ENCODE results near the gene CLCN6. TPM values are rescaled to one million over a fixed set of nuclear protein-coding genes. Genes with fewer than 3 reads are reported as not detected.

The CLCN6 gene
- total RNA-seq, 1 donor: 21.0 TPM

- no peak for TF ChIP-seq CTCF (IDR thresholded peaks at IDR 0.05; ENCODE audit: extremely low read depth, low read depth, low read length)
- Histone ChIP-seq H3K27ac (ENCODE audit: low read depth, low read length) (no peak overlapping the region), H3K4me2 (ENCODE audit: insufficient read depth, low read length) (no peak overlapping the region), H3K79me2 (ENCODE audit: insufficient read depth, low read length) (no peaks in the 10 kb centered on the region), H3K4me1 (ENCODE audit: insufficient read depth, low read length) (no peaks in the 10 kb centered on the region), H4K20me1 (ENCODE audit: insufficient read depth, low read length) (no peaks in the 10 kb centered on the region), H3K9me3 (ENCODE audit: low read depth, low read length) (no peaks in the 10 kb centered on the region), H2AFZ (ENCODE audit: low read length) (no peak overlapping the region), H3K4me3 (ENCODE audit: insufficient read depth, low read length) (no peak overlapping the region), H3K36me3 (ENCODE audit: insufficient read depth, low read length) (no peaks in the 10 kb centered on the region), H3K27me3 (ENCODE audit: insufficient read depth, low read length) (peaks cover 23% of the 10 kb centered on the region)
- DNase-seq (ENCODE audit: insufficient read length, low spot score, missing footprints): peak; percentile 45
Measured at GRCh38 chr1:11765661-11766428, 40.1 kb upstream of the CLCN6 start.

- no peaks in the 10 kb centered on the region for H3K4me1 ChIP-seq (ENCODE audit: insufficient read depth, low read length)
- H3K4me2 ChIP-seq (ENCODE audit: insufficient read depth, low read length): no peak overlapping the region
- H3K4me3 ChIP-seq (ENCODE audit: insufficient read depth, low read length): no peak overlapping the region
- no peak for TF ChIP-seq CTCF (IDR thresholded peaks at IDR 0.05; ENCODE audit: extremely low read depth, low read depth, low read length)
- no peaks in the 10 kb centered on the region for H4K20me1 ChIP-seq (ENCODE audit: insufficient read depth, low read length)
- peak; percentile 68 for DNase-seq (ENCODE audit: insufficient read length, low spot score, missing footprints)
- peaks cover 22% of the 10 kb centered on the region for H3K27me3 ChIP-seq (ENCODE audit: insufficient read depth, low read length)
- H3K36me3 ChIP-seq (ENCODE audit: insufficient read depth, low read length): no peaks in the 10 kb centered on the region
- H3K79me2 ChIP-seq (ENCODE audit: insufficient read depth, low read length): no peaks in the 10 kb centered on the region
- no peak overlapping the region for H2AFZ ChIP-seq (ENCODE audit: low read length)
- H3K9me3 ChIP-seq (ENCODE audit: low read depth, low read length): no peaks in the 10 kb centered on the region
- H3K27ac ChIP-seq (ENCODE audit: low read depth, low read length): no peak overlapping the region
Measured at GRCh38 chr1:11766429-11766776, 39.6 kb upstream of the CLCN6 start.

- peaks cover 8% of the 10 kb centered on the region for H3K27me3 ChIP-seq (ENCODE audit: insufficient read depth, low read length)
- no peak overlapping the region for H2AFZ ChIP-seq (ENCODE audit: low read length)
- H3K9me3 ChIP-seq (ENCODE audit: low read depth, low read length): no peaks in the 10 kb centered on the region
- H3K4me3 ChIP-seq (ENCODE audit: insufficient read depth, low read length): no peak overlapping the region
- H3K27ac ChIP-seq (ENCODE audit: low read depth, low read length): no peak overlapping the region
- H3K4me2 ChIP-seq (ENCODE audit: insufficient read depth, low read length): no peak overlapping the region
- H3K4me1 ChIP-seq (ENCODE audit: insufficient read depth, low read length): no peaks in the 10 kb centered on the region
- peak; percentile 43 for DNase-seq (ENCODE audit: insufficient read length, low spot score, missing footprints)
- no peaks in the 10 kb centered on the region for H4K20me1 ChIP-seq (ENCODE audit: insufficient read depth, low read length)
- no peaks in the 10 kb centered on the region for H3K79me2 ChIP-seq (ENCODE audit: insufficient read depth, low read length)
- no peaks in the 10 kb centered on the region for H3K36me3 ChIP-seq (ENCODE audit: insufficient read depth, low read length)
- TF ChIP-seq CTCF (IDR thresholded peaks at IDR 0.05; ENCODE audit: extremely low read depth, low read depth, low read length): no peak
Measured at GRCh38 chr1:11767922-11768704, 37.9 kb upstream of the CLCN6 start.

- Histone ChIP-seq H3K4me1 (ENCODE audit: insufficient read depth, low read length) (no peaks in the 10 kb centered on the region), H3K4me2 (ENCODE audit: insufficient read depth, low read length) (no peak overlapping the region), H3K27ac (ENCODE audit: low read depth, low read length) (no peak overlapping the region), H3K4me3 (ENCODE audit: insufficient read depth, low read length) (no peak overlapping the region), H2AFZ (ENCODE audit: low read length) (no peak overlapping the region), H3K9me3 (ENCODE audit: low read depth, low read length) (no peaks in the 10 kb centered on the region), H3K27me3 (ENCODE audit: insufficient read depth, low read length) (peaks cover 8% of the 10 kb centered on the region), H3K36me3 (ENCODE audit: insufficient read depth, low read length) (no peaks in the 10 kb centered on the region), H3K79me2 (ENCODE audit: insufficient read depth, low read length) (no peaks in the 10 kb centered on the region), H4K20me1 (ENCODE audit: insufficient read depth, low read length) (no peaks in the 10 kb centered on the region)
- DNase-seq (ENCODE audit: insufficient read length, low spot score, missing footprints): peak; percentile 83
- no peak for TF ChIP-seq CTCF (IDR thresholded peaks at IDR 0.05; ENCODE audit: extremely low read depth, low read depth, low read length)
Measured at GRCh38 chr1:11768821-11769220, 37.2 kb upstream of the CLCN6 start.

All from osteoblast (primary cell).